AG04450 (cell line): ENCODE results near the gene NXNL1. TPM values are rescaled to one million over a fixed set of nuclear protein-coding genes. Genes with fewer than 3 reads are reported as not detected.
"Not testable (repeated sequence)": the region's sequence is repeated elsewhere in the genome, so short reads cannot be mapped to it uniquely, and the experiment has no call there.

Experiments
- CTCF ChIA-PET: fragments of 300-600, 350-600 bp; formaldehyde crosslinking; extraction: SDS; loops from one replicate; lab custom pipeline; 2022; ENCODE audit warnings: antibody characterized with exemption, inconsistent platforms; lab: Charles Lee
- POLR2A ChIA-PET: fragments of 350-600 bp; formaldehyde crosslinking; extraction: SDS; loops from one replicate; lab custom pipeline; 2021; ENCODE audit warnings: antibody characterized with exemption, inconsistent platforms; lab: Yijun Ruan, JAX
- DNase-seq: peaks from one replicate; pipeline ENCODE4 v3.0.0-alpha.2; 2011; ENCODE audit warnings: low read depth, low spot score
- H3K27ac ChIP-seq: one replicate; pipeline ENCODE4 v1.5.1; 2012; ENCODE audit warnings: low read depth, low read length, control low read depth
- H3K27me3 ChIP-seq: one replicate; pipeline ENCODE4 v1.6.0; 2012; ENCODE audit warnings: low read length; ENCODE audit not compliant: control insufficient read depth, insufficient read depth
- H3K4me3 ChIP-seq: 2 replicates; pipeline ENCODE4 v1.5.1; 2011; ENCODE audit warnings: mild to moderate bottlenecking, low read depth, low read length, control low read depth
- H3K9me3 ChIP-seq: 2 replicates; pipeline ENCODE4 v1.5.1; 2012; ENCODE audit warnings: low read length; ENCODE audit not compliant: control insufficient read depth, insufficient read depth
- polyA plus RNA-seq: library from polyadenylated mRNA; depleted of rRNA; stranded (reverse); fragments of >200 nt; gene quantifications from 2 replicates; pipeline ENCODE4 v1.2.3, GENCODE V29; 2011
- TF ChIP-seq, protein P1 (sequence below): IDR thresholded peaks from 2 replicates; pipeline ENCODE4 v1.5.1; 2011; ENCODE audit warnings: low read depth, low read length, control low read depth, inconsistent platforms

The NXNL1 gene
- polyA plus RNA-seq, 1 experiment: not detected

- Histone ChIP-seq H3K27me3 (no peaks in the 10 kb centered on the region), H3K4me3 (no peak overlapping the region), H3K9me3 (peaks cover 2% of the 10 kb centered on the region; the same call in 1 of the 2 replicates), H3K27ac (no peak overlapping the region)
- CTCF ChIA-PET: no interaction called here
- TF ChIP-seq, protein P1, sequence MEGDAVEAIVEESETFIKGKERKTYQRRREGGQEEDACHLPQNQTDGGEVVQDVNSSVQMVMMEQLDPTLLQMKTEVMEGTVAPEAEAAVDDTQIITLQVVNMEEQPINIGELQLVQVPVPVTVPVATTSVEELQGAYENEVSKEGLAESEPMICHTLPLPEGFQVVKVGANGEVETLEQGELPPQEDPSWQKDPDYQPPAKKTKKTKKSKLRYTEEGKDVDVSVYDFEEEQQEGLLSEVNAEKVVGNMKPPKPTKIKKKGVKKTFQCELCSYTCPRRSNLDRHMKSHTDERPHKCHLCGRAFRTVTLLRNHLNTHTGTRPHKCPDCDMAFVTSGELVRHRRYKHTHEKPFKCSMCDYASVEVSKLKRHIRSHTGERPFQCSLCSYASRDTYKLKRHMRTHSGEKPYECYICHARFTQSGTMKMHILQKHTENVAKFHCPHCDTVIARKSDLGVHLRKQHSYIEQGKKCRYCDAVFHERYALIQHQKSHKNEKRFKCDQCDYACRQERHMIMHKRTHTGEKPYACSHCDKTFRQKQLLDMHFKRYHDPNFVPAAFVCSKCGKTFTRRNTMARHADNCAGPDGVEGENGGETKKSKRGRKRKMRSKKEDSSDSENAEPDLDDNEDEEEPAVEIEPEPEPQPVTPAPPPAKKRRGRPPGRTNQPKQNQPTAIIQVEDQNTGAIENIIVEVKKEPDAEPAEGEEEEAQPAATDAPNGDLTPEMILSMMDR: no peak
- DNase-seq: no peak
- POLR2A ChIA-PET: interaction anchor here (0.5 kb wide), 1 partner anchor 15 kb away, joined by 5 read pairs; no protein-coding TSS in a partner anchor
These were observed 43.3 kb upstream of the NXNL1 start for GRCh38 chr19:17504030-17504429.

DNA sequence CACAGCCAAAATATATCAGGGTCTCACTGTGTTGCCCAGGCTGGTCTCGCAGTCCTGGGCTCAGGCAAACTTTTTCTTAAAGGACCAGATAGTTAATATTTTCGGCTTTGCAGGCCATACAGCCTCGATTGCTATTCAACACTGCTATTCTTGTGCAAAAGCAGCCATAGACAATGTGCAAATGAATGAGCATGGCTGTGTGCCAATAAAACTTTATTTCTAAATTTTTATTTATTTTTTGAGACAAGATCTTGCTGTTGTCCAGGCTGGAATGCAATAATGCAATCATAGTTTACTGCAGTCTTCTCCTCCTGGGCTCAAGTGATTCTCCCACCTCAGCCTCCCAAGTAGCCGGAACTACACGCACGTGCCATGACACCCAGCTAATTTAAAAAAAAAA is 42.5 kb upstream of the NXNL1 start:
- DNase-seq: no peak
- Histone ChIP-seq H3K9me3 (no peaks in the 10 kb centered on the region; the same call in 1 of the 2 replicates), H3K27ac (no peak overlapping the region), H3K27me3 (no peaks in the 10 kb centered on the region), H3K4me3 (no peak overlapping the region)
- TF ChIP-seq, protein P1: no peak
- POLR2A ChIA-PET: interaction anchor here (0.5 kb wide), 1 partner anchor 16 kb away, joined by 5 read pairs; no protein-coding TSS in a partner anchor
- CTCF ChIA-PET: no interaction called here

DNA sequence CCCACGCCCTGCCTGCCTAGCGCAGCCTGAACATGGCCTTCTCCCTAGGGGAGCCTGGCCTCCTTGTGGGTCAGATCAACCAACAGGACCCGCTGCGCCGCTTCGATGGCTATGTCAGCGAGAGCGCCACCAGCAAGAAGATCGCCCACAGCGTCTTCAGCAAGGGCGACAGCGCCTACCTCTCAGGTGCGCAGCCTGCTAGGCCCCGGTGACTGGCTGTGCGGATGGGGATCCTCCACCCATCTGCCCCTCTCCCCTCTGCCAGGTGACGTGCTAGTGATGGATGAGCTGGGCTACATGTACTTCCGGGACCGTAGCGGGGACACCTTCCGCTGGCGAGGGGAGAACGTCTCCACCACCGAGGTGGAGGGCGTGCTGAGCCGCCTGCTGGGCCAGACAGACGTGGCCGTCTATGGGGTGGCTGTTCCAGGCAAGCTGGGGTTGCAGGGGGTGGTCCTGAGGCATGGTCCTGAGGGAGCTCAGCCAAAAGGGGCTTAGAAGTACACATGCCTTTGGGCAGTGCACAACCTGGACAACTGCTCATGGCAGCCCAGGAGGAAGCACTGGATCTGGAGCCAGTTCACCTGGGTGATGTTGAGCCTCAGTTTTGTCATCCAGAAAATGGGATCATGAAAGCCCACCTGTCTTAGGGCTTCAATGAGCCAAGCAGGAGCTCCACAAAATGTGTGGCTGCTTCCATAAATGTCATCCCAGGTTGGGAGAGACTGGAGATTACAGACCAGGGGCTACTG is 39.9 kb upstream of the NXNL1 start:
- Histone ChIP-seq H3K27ac (no peak overlapping the region), H3K27me3 (no peaks in the 10 kb centered on the region), H3K9me3 (no peaks in the 10 kb centered on the region; the same call in 1 of the 2 replicates), H3K4me3 (no peak overlapping the region)
- POLR2A ChIA-PET: no interaction called here
- DNase-seq: no peak
- CTCF ChIA-PET: no interaction called here
- TF ChIP-seq, protein P1: no peak

DNA sequence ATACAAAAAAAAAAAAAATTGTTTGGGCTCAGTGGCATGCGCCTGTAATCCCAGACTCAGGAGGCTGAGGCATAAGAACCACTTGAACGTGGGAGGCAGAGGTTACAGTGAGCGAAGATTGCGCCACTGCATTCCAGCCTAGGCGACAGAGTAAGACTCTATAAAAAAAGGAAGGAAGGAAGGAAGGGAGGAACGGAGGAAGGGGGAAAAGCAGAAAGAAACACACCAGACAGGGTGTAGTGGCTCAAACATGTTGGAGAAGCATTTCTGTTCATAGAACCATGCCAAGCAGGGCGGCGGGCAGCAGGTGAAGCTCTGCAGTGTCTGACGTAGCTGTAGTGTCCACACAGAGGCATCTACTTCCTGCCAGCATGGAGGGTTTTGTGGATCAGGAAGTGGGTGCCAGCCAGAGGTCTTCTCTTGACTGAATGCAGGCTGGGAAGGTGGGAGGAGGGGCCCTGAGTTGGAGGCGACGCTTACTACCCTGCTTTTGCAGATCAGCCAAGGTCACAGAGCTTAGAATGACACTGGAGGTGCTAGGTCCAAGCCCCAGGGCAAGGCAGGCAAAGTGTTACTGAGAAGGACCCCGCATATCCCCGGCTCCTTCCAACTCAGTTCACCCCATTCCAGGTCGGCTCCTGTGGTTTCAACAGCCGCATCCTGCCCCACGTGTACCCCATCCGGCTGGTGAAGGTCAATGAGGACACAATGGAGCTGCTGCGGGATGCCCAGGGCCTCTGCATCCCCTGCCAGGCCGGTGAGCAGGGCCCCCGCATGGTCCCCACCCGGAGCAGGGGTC is 39.1 kb upstream of the NXNL1 start:
- CTCF ChIA-PET: interaction anchor here (0.5 kb wide), 1 partner anchor 217 kb away, joined by 3 read pairs; no protein-coding TSS in a partner anchor
- no peaks in the 10 kb centered on the region; the same call in 1 of the 2 replicates for H3K9me3 ChIP-seq
- H3K27ac ChIP-seq: peak overlapping the region; percentile 57
- peak; percentile 36 for DNase-seq
- no peaks in the 10 kb centered on the region for H3K27me3 ChIP-seq
- POLR2A ChIA-PET: no interaction called here
- TF ChIP-seq, protein P1: no peak
- H3K4me3 ChIP-seq: no peak overlapping the region

- H3K27ac ChIP-seq, DNase-seq, H3K27me3 ChIP-seq, CTCF ChIA-PET, H3K4me3 ChIP-seq, H3K9me3 ChIP-seq: not testable (repeated sequence)
- POLR2A ChIA-PET: interaction anchor here (0.5 to 0.7 kb wide), 2 partner anchors 9 to 52 kb away, joined by 3 read pairs; no protein-coding TSS in a partner anchor
These were observed 38.3 kb upstream of the NXNL1 start for GRCh38 chr19:17499025-17499424.
